Gastroesophageal sphincter (tissue), 3 donors: ENCODE measurements around the gene ACADM.

Experiments used
- POLR2A ChIP-seq, 2 donors: fragments of 450-650 bp; IDR thresholded peaks; one replicate each; pipeline ENCODE4 v1.6.1; 2017; ENCODE audit warnings: antibody characterized with exemption in 2 of 2, mild to moderate bottlenecking in 2 of 2, moderate library complexity in 1 of 2
- POLR2AphosphoS5 ChIP-seq: sonication (generic); formaldehyde crosslinking; IDR thresholded peaks from one replicate; pipeline ENCODE4 v1.6.1; 2017; ENCODE audit warnings: antibody characterized with exemption
- TF ChIP-seq, protein P1 (sequence below), 4 experiments: fragments of 200-600 bp in 2 of 4; fragments of 450-650 bp in 2 of 4; sonication (generic) in 1 of 4; IDR thresholded peaks; one replicate each; pipeline ENCODE4 v1.5.1; 2017 to 2019; ENCODE audit warnings: antibody characterized with exemption in 4 of 4, mild to moderate bottlenecking in 2 of 4, moderate library complexity in 2 of 4

DNA sequence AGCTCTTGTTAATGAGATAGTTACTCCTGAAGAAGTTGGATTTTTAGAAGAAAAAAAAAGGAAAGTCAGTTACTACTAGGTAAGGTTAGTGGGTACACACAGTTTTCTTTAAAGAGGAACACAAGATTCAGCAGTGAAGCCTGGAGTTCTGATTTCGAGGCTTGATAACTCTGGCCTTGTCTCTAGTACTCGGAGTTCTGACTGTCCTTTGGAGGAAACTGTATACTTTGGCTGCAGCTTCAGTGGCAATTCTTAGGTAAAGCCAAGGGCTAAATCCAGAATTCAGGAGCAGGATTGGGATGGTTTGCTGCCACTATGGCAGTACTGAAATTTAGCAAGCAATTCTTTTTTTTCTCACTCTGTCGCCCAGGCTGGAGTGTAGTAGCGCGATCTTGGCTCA lies 9.2 kb downstream of the ACADM start:
- TF ChIP-seq POLR2AphosphoS5 (no peak), POLR2A (IDR thresholded peaks at IDR 0.05) (no peak)
- TF ChIP-seq, protein P1, sequence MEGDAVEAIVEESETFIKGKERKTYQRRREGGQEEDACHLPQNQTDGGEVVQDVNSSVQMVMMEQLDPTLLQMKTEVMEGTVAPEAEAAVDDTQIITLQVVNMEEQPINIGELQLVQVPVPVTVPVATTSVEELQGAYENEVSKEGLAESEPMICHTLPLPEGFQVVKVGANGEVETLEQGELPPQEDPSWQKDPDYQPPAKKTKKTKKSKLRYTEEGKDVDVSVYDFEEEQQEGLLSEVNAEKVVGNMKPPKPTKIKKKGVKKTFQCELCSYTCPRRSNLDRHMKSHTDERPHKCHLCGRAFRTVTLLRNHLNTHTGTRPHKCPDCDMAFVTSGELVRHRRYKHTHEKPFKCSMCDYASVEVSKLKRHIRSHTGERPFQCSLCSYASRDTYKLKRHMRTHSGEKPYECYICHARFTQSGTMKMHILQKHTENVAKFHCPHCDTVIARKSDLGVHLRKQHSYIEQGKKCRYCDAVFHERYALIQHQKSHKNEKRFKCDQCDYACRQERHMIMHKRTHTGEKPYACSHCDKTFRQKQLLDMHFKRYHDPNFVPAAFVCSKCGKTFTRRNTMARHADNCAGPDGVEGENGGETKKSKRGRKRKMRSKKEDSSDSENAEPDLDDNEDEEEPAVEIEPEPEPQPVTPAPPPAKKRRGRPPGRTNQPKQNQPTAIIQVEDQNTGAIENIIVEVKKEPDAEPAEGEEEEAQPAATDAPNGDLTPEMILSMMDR (IDR thresholded peaks at IDR 0.05), result no peak
